Tibial nerve (tissue), 4 donors: Measurements from ENCODE around the gene AP5M1. TPM values are rescaled to one million over a fixed set of nuclear protein-coding genes. Genes with fewer than 3 reads are reported as not detected.
A peak's percentile ranks its signal among the peaks of the same experiment; 100 is the strongest.

Experiments used
- DNase-seq, 2 donors: peaks; one replicate each; pipeline ENCODE4 v3.0.0-alpha.2; 2019; ENCODE audit warnings: low spot score in 2 of 2
- H3K27ac ChIP-seq, 4 donors: fragments of 200-600 bp; sonication (generic) in 3 of 4; one replicate each; pipeline ENCODE4 v1.5.1; 2017 to 2019; ENCODE audit warnings: mild to moderate bottlenecking in 1 of 4
- H3K27me3 ChIP-seq, 2 donors: fragments of 200-600 bp; sonication (generic) in 1 of 2; one replicate each; pipeline versions ENCODE4 v1.5.1 to v1.6.0; 2017 to 2019
- H3K36me3 ChIP-seq, 3 donors: fragments of 200-600 bp; sonication (generic); one replicate each; pipeline ENCODE4 v1.5.1; 2018 to 2019
- H3K4me1 ChIP-seq, 4 donors: fragments of 200-600 bp; sonication (generic) in 3 of 4; one replicate each; pipeline ENCODE4 v1.5.1; 2017 to 2019
- H3K4me3 ChIP-seq, 4 donors: fragments of 200-600 bp; sonication (generic) in 3 of 4; one replicate each; pipeline ENCODE4 v1.5.1; 2017 to 2019; ENCODE audit warnings: mild to moderate bottlenecking in 1 of 4, moderate library complexity in 1 of 4
- H3K9me3 ChIP-seq, 4 donors: fragments of 200-600 bp; sonication (generic) in 3 of 4; one replicate each; pipeline ENCODE4 v1.5.1; 2017 to 2019
- CTCF ChIP-seq, 5 experiments: fragments of 200-600 bp in 3 of 5; fragments of 450-650 bp in 2 of 5; sonication (generic) in 3 of 5; IDR thresholded peaks; one replicate each; pipeline ENCODE4 v1.5.1; 2016 to 2019; ENCODE audit warnings: antibody characterized with exemption in 5 of 5, mild to moderate bottlenecking in 3 of 5, moderate library complexity in 2 of 5
- EP300 ChIP-seq, 2 donors: sonication (generic); formaldehyde crosslinking; IDR thresholded peaks; one replicate each; pipeline ENCODE4 v1.6.1; 2017; ENCODE audit warnings: antibody characterized with exemption in 2 of 2, mild to moderate bottlenecking in 1 of 2
- POLR2A ChIP-seq, 2 donors: fragments of 450-650 bp; IDR thresholded peaks; one replicate each; pipeline ENCODE4 v1.6.1; 2017; ENCODE audit warnings: antibody characterized with exemption in 2 of 2, mild to moderate bottlenecking in 2 of 2, moderate library complexity in 2 of 2
- WGBS, 2 donors: methylation state at CpG; one replicate each; pipeline ENCODE4 v1.1.5; 2018; 5-methylcytosine and 5-hydroxymethylcytosine counted together
- total RNA-seq, 4 donors: library from RNA; depleted of rRNA; stranded (reverse); fragments of >200 nt; gene quantifications; one replicate each; pipeline ENCODE4 v1.1.0, GENCODE V29; 2016

The AP5M1 gene
- total RNA-seq, 4 donors from 2014 or later, result 11.6 to 18.3 (median 13.1) TPM

- Histone ChIP-seq H3K27ac (no peak overlapping the region), H3K36me3 (no peaks in the 10 kb centered on the region), H3K4me1 (no peaks in the 10 kb centered on the region), H3K9me3 (no peaks in the 10 kb centered on the region), H3K27me3 (peaks cover 0 to 4% of the 10 kb centered on the region in 2 donors), H3K4me3 (no peak overlapping the region)
- DNase-seq, result no peak
- WGBS, 2 donors, result 76 to 81% methylated on average over 3 of the region's 3 CpGs
- no peak for TF ChIP-seq CTCF (IDR thresholded peaks at IDR 0.05)
These were observed 30.7 kb downstream of the AP5M1 start for GRCh38 chr14:57299511-57299910.

- DNase-seq, result no peak
- no peak for TF ChIP-seq EP300 (IDR thresholded peaks at IDR 0.05)
- TF ChIP-seq CTCF (IDR thresholded peaks at IDR 0.05), result no peak
- TF ChIP-seq POLR2A (IDR thresholded peaks at IDR 0.05), result no peak
- Histone ChIP-seq H3K36me3 (no peaks in the 10 kb centered on the region), H3K4me3 (no peak overlapping the region), H3K27ac (no peak overlapping the region), H3K4me1 (no peaks in the 10 kb centered on the region), H3K9me3 (no peaks in the 10 kb centered on the region), H3K27me3 (peaks cover 0 to 7% of the 10 kb centered on the region in 2 donors)
- WGBS, 2 donors, result 78 to 82% methylated on average over 5 of the region's 5 CpGs
These were observed 34.1 kb downstream of the AP5M1 start for GRCh38 chr14:57302883-57303282.

- Histone ChIP-seq H3K27me3 (no peaks in the 10 kb centered on the region), H3K4me3 (no peak overlapping the region), H3K27ac (no peak overlapping the region), H3K4me1 (no peaks in the 10 kb centered on the region), H3K36me3 (no peaks in the 10 kb centered on the region), H3K9me3 (no peaks in the 10 kb centered on the region)
- WGBS, 2 donors, result 53 to 60% methylated on average over 7 of the region's 7 CpGs
- no peak for TF ChIP-seq POLR2A (IDR thresholded peaks at IDR 0.05)
- TF ChIP-seq CTCF (IDR thresholded peaks at IDR 0.05), result no peak
- no peak for TF ChIP-seq EP300 (IDR thresholded peaks at IDR 0.05)
- DNase-seq, result no peak
These were observed 45.8 kb downstream of the AP5M1 start for GRCh38 chr14:57314396-57315089.

- TF ChIP-seq CTCF (IDR thresholded peaks at IDR 0.05) (peak in 4 of 5 experiments; percentile 60 to 72 (median 66)), POLR2A (IDR thresholded peaks at IDR 0.05) (no peak), EP300 (IDR thresholded peaks at IDR 0.05) (no peak)
- Histone ChIP-seq H3K36me3 (no peaks in the 10 kb centered on the region), H3K4me3 (no peak overlapping the region), H3K4me1 (no peaks in the 10 kb centered on the region), H3K27me3 (no peaks in the 10 kb centered on the region), H3K27ac (no peak overlapping the region), H3K9me3 (no peaks in the 10 kb centered on the region)
- 2 to 3% methylated on average over 3 of the region's 3 CpGs for WGBS, 2 donors
- peak; percentile 48 to 85 for DNase-seq
These were observed 48.6 kb downstream of the AP5M1 start for GRCh38 chr14:57317248-57317833.

GRCh38 chr14:57319636-57320192, 50.9 kb downstream of the AP5M1 start:
- H3K4me3 ChIP-seq, result no peak overlapping the region
- no peaks in the 10 kb centered on the region for H3K36me3 ChIP-seq
- H3K4me1 ChIP-seq, result no peaks in the 10 kb centered on the region
- H3K9me3 ChIP-seq, result no peaks in the 10 kb centered on the region
- 33 to 48% methylated on average over 2 of the region's 2 CpGs for WGBS, 2 donors
- H3K27me3 ChIP-seq, result no peaks in the 10 kb centered on the region
- DNase-seq, result no peak
- TF ChIP-seq EP300 (IDR thresholded peaks at IDR 0.05), result no peak
- no peak for TF ChIP-seq POLR2A (IDR thresholded peaks at IDR 0.05)
- TF ChIP-seq CTCF (IDR thresholded peaks at IDR 0.05), result no peak
- no peak overlapping the region for H3K27ac ChIP-seq
